HepG2 (cell line): ENCODE results near the gene TNFRSF1B.

Source experiments
- ATRX ChIP-seq: sonication (generic); formaldehyde crosslinking; IDR thresholded peaks from 2 replicates; pipeline ENCODE4 v1.4.0; 2020; ENCODE audit warnings: missing genetic modification reagents, borderline replicate concordance
- CBX2 ChIP-seq, 2 experiments: fragments of 200-600 bp in 1 of 2; sonication (generic); formaldehyde crosslinking in 1 of 2; IDR thresholded peaks; 2 replicates each; pipeline versions ENCODE4 v1.7.0 to v1.8.1; 2018 to 2022; ENCODE audit warnings: low read depth in 2 of 2, low read length in 1 of 2, mild to moderate bottlenecking in 1 of 2, missing genetic modification reagents in 1 of 2
- ELF4 ChIP-seq: sonication (generic); formaldehyde crosslinking; IDR thresholded peaks from 2 replicates; pipeline ENCODE4 v1.5.0; 2020; ENCODE audit warnings: missing genetic modification reagents, mild to moderate bottlenecking, moderate library complexity, borderline replicate concordance
- FOXM1 ChIP-seq: sonication (generic); formaldehyde crosslinking; IDR thresholded peaks from 2 replicates; pipeline ENCODE4 v1.5.0; 2020; ENCODE audit warnings: missing genetic modification reagents
- LCORL ChIP-seq, 2 experiments: fragments of 450-650 bp in 1 of 2; sonication (generic) in 1 of 2; formaldehyde crosslinking in 1 of 2; IDR thresholded peaks; 2 replicates each; pipeline versions ENCODE4 v1.5.0 to v1.6.1; 2017 to 2020; ENCODE audit warnings: antibody characterized with exemption in 1 of 2, missing genetic modification reagents in 1 of 2
- MYNN ChIP-seq: sonication (generic); formaldehyde crosslinking; IDR thresholded peaks from 2 replicates; pipeline ENCODE4 v1.4.0; 2020; ENCODE audit warnings: mild to moderate bottlenecking, low read depth, missing genetic modification reagents
- SMC3 ChIP-seq: IDR thresholded peaks from 2 replicates; pipeline ENCODE4 v1.6.1; 2011; ENCODE audit warnings: low read length, improper control_type of control experiment
- TARDBP ChIP-seq: sonication (generic); formaldehyde crosslinking; IDR thresholded peaks from 2 replicates; pipeline ENCODE4 v1.8.0; 2022; ENCODE audit warnings: mild to moderate bottlenecking, missing genetic modification reagents
- TFAP4 ChIP-seq: sonication (generic); IDR thresholded peaks from 2 replicates; pipeline ENCODE4 v1.6.1; 2016; ENCODE audit warnings: low read depth, borderline replicate concordance
- USF2 ChIP-seq, 2 experiments: sonication (generic) in 1 of 2; formaldehyde crosslinking in 1 of 2; IDR thresholded peaks; 2 replicates each; pipeline versions ENCODE4 v1.5.1 to v1.6.1; 2011 to 2020; ENCODE audit warnings: borderline replicate concordance in 1 of 2, low read depth in 1 of 2, low read length in 1 of 2, mild to moderate bottlenecking in 1 of 2, missing genetic modification reagents in 1 of 2, moderate library complexity in 1 of 2
- ZNF460 ChIP-seq: sonication (generic); formaldehyde crosslinking; IDR thresholded peaks from 2 replicates; pipeline ENCODE4 v1.5.1; 2020; ENCODE audit warnings: missing genetic modification reagents, mild to moderate bottlenecking, borderline replicate concordance
- TF ChIP-seq, protein P1 (sequence below): sonication (generic); formaldehyde crosslinking; IDR thresholded peaks from 2 replicates; pipeline ENCODE4 v1.8.1; 2022; ENCODE audit warnings: mild to moderate bottlenecking, missing genetic modification reagents

GRCh38 chr1:12141163-12141850 is 25.5 kb upstream of the TNFRSF1B start:
- TF ChIP-seq USF2 (IDR thresholded peaks at IDR 0.05; ENCODE audit: low read depth, low read length): no peak
- no peak for TF ChIP-seq USF2 (CRISPR knock-in tag; IDR thresholded peaks at IDR 0.05; ENCODE audit: borderline replicate concordance)
- no peak for TF ChIP-seq FOXM1 (CRISPR knock-in tag)
- no peak for TF ChIP-seq CBX2 (IDR thresholded peaks at IDR 0.05; ENCODE audit: low read depth, low read length)
- no peak for TF ChIP-seq CBX2 (CRISPR knock-in tag; IDR thresholded peaks at IDR 0.05; ENCODE audit: low read depth)
- TF ChIP-seq SMC3: no peak
- TF ChIP-seq ZNF460 (CRISPR knock-in tag): no peak
- TF ChIP-seq TFAP4: no peak
- TF ChIP-seq ATRX (CRISPR knock-in tag): no peak
- no peak for TF ChIP-seq LCORL (IDR thresholded peaks at IDR 0.05)
- no peak for TF ChIP-seq LCORL (CRISPR knock-in tag; IDR thresholded peaks at IDR 0.05)
- TF ChIP-seq ELF4 (CRISPR knock-in tag): no peak
- no peak for TF ChIP-seq MYNN
- TF ChIP-seq TARDBP (CRISPR knock-in tag): no peak
- TF ChIP-seq, protein P1, sequence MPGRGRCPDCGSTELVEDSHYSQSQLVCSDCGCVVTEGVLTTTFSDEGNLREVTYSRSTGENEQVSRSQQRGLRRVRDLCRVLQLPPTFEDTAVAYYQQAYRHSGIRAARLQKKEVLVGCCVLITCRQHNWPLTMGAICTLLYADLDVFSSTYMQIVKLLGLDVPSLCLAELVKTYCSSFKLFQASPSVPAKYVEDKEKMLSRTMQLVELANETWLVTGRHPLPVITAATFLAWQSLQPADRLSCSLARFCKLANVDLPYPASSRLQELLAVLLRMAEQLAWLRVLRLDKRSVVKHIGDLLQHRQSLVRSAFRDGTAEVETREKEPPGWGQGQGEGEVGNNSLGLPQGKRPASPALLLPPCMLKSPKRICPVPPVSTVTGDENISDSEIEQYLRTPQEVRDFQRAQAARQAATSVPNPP: no peak
